ENCODE results near the gene ANKMY2.
A peak's percentile ranks its signal among the peaks of the same experiment; 100 is the strongest.
"Not testable (repeated sequence)": the region's sequence is repeated elsewhere in the genome, so short reads cannot be mapped to it uniquely, and the experiment has no call there.

ANKMY2 gene

GRCh38 chr7:16626388-16626787 is 19.2 kb downstream of the ANKMY2 start:
- DNase-seq (ENCODE audit: low spot score): no peak

- DNase-seq (ENCODE audit: low spot score): no peak
Measured at GRCh38 chr7:16619979-16620408, 25.6 kb downstream of the ANKMY2 start.

GRCh38 chr7:16616542-16616941 is 29.0 kb downstream of the ANKMY2 start:
- no peak for DNase-seq (ENCODE audit: low spot score)

- DNase-seq (ENCODE audit: low spot score): no peak
Measured at GRCh38 chr7:16616122-16616521, 29.4 kb downstream of the ANKMY2 start.

GRCh38 chr7:16615228-16615627 is 30.3 kb downstream of the ANKMY2 start:
- no peak for DNase-seq (ENCODE audit: low spot score)

GRCh38 chr7:16611711-16612110 is 33.8 kb downstream of the ANKMY2 start:
- no peak for DNase-seq (ENCODE audit: low spot score)

- DNase-seq (ENCODE audit: low spot score): no peak
Measured at GRCh38 chr7:16609842-16610450, 35.6 kb downstream of the ANKMY2 start.

DNA sequence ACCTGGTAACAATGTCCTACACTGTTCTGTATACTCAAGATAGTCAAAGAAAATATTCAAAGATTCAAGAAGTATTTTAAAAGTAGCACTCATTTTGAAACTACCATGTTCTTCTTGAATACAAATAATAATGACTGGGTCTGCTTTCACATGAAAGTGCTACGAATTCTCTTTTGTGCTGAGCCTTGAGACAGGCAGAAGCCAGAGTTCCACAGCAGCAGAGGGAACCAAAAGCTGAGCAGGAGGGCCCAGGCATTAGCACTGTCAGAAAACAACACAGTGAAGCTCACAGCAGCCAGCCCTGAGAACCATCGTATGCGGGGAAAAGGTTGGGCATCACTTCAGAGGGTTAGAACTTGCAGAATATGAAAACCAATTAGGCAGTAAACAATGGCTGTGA is 38.9 kb downstream of the ANKMY2 start:
- no peak for DNase-seq (ENCODE audit: low spot score)

DNA sequence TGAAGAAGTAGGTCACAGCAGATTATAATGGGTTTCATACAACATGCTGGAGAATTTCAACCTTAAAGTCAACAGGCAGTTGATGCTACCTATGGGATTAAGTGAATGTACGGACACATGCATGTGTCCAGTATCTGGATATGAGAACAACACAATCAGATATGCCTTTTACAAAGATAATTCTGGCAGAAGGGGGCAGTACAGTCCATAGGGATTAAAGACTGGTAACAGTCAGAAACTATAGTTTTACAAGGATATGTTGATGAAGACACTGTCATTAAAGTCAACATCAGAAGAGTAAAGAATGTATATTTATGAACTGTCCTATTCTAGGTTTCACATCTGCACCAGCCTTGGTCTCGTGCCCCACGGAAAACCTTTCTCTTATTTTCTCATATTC is 41.5 kb downstream of the ANKMY2 start:
- no peak for DNase-seq (ENCODE audit: low spot score)

DNA sequence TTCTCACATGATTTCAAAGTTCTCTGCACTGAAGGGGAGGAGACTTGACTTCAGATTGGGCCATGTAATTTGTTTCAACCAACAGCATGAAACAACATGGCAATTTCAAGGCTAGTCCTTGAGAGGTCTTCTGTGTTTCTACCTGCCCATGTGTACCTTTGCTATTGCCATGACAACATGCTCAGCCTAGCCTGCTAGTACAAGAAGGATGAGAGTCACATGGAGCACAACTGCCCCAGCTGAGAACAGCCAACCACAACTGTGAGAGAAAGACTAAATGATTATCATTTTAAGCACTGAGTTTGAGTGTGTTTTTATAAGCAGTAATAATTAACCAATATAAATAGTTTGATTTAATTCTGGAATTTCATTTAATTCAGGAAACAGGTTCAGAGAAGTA is 41.9 kb downstream of the ANKMY2 start:
- DNase-seq (ENCODE audit: low spot score): no peak

DNA sequence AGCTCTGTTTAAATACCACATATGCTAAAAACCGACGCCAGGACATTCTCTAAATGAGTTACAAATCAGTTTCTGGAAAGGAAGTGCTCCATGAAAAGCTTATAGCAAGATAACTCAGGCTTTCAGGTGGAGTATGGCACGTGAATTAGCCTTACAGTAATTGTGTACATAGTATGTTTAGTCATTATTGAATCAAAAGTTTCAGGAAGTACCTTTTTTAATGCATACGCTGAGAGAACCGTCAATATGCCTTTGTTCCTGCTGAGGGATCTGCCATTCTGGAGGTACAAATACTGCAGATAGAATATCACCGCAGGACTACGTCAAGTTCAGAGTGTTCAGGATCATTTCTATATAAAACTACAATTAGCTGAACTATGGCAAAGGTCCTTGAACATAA is 45.7 kb downstream of the ANKMY2 start:
- DNase-seq (ENCODE audit: low spot score): no peak

- DNase-seq (ENCODE audit: low spot score): no peak
Measured at GRCh38 chr7:16598015-16598414, 47.5 kb downstream of the ANKMY2 start.

DNA sequence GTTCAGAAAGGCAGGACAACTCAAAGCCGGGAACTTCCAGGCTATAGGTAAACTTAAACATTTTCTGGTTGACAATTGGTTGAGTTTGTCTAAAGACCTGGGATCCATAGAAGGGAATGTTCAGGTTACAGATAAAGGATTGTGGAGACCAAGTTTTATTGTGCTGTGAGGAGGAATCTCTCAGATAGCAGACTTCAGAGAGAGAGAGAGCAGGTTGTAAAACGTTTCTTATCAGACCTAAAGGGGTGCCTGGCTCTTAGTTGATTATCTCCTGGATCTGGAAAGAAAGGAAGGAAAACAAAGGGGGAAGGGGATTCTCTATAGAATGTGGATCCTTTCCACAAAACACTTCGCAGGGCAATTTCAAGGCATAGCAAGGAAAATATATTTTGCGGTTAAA is 50.0 kb downstream of the ANKMY2 start:
- DNase-seq (ENCODE audit: low spot score): not testable (repeated sequence)

- DNase-seq (ENCODE audit: low spot score): no peak
Measured at GRCh38 chr7:16594676-16595075, 50.9 kb downstream of the ANKMY2 start.

- no peak for DNase-seq (ENCODE audit: low spot score)
Measured at GRCh38 chr7:16594061-16594460, 51.5 kb downstream of the ANKMY2 start.

- DNase-seq (ENCODE audit: low spot score): no peak
Measured at GRCh38 chr7:16592395-16592794, 53.2 kb downstream of the ANKMY2 start.

- no peak for DNase-seq (ENCODE audit: low spot score)
Measured at GRCh38 chr7:16590424-16590823, 55.1 kb downstream of the ANKMY2 start.

GRCh38 chr7:16589881-16590280 is 55.7 kb downstream of the ANKMY2 start:
- no peak for DNase-seq (ENCODE audit: low spot score)

DNA sequence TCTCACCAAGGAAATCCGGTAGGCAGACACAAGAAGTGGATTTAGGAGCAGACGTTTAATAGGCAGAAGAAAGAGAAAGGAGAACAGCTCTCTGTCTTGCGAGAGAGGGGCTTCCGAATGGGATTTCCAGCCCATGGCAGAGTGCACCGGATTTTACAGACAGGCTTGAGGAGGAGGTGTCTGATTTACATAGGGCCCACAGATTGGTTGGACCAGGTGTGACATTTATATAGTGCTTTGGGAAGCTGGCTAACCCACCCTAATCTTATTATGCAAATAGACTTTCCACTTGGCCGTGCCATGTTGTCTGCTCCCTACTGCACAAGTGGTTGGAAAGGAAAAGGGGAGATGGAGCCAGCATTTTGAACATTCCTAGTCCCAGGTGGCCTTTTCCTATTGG is 57.8 kb downstream of the ANKMY2 start:
- no peak for DNase-seq (ENCODE audit: low spot score)

DNA sequence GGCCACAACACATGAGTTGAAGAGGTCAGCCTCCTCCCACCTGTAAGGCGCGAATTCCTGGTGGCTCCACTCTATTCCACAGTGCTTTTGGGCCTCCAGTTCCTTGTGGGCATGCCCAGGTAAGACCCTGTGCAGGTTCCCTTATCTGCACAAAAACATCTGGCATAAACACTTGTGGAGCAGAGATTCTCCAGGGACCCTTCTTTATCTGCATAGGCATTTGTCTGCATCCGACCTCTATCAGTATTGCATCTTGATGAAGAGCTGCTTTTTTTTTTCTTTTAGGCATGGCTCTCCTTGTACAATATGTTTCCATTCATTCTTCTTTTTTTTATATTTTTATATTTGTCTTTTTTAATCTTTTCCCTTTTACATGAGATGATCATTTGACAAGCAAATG is 58.4 kb downstream of the ANKMY2 start:
- no peak for DNase-seq (ENCODE audit: low spot score)

GRCh38 chr7:16586081-16586874 is 59.3 kb downstream of the ANKMY2 start:
- DNase-seq (ENCODE audit: low spot score): peak; percentile 58

GRCh38 chr7:16585540-16585939 is 60.0 kb downstream of the ANKMY2 start:
- no peak for DNase-seq (ENCODE audit: low spot score)

- DNase-seq (ENCODE audit: low spot score): no peak
Measured at GRCh38 chr7:16583834-16584233, 61.7 kb downstream of the ANKMY2 start.

DNA sequence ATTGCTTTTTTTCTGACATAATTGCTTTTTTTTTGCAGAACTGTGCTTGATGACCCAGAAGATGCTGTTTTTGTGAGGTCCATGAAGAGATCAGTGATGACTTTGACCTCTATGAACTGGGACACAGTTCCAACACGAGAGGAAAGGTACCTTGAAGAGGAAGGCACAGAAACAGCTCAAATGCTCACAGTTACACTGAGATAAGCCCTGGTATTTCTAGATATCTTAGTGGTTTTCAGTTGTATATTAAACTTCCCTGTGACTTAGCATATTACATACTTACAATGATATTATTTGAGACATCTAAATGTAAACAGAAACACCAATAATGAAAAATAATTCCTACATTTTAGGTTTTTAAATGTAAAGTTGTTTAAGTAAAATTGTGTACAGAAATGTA is 64.3 kb downstream of the ANKMY2 start:
- no peak for DNase-seq (ENCODE audit: low spot score)

Measured in AG20443 (cell line).